HCT116 (cell line): ENCODE data around the gene CSNK1G2.

Experiments used
- EZH2 ChIP-seq: fragments of 200-600 bp; sonication (generic); IDR thresholded peaks from 2 replicates; pipeline ENCODE4 v1.6.1; 2017; ENCODE audit warnings: antibody characterized with exemption, mixed run types
- POLR2A ChIP-seq: IDR thresholded peaks from 2 replicates; pipeline ENCODE4 v1.7.0; 2011; ENCODE audit warnings: borderline replicate concordance; ENCODE audit not compliant: insufficient read depth, insufficient read length; ENCODE audit errors: extremely low read depth
- TF ChIP-seq, protein P1 (sequence below), 3 experiments: fragments of 200-600 bp in 1 of 3; sonication (generic) in 1 of 3; IDR thresholded peaks in 2 of 3; conservative IDR thresholded peaks in 1 of 3; 2 replicates each; pipeline ENCODE4 v1.5.1; 2012 to 2017; ENCODE audit warnings: low read depth in 2 of 3, low read length in 2 of 3, antibody characterized with exemption in 1 of 3, borderline replicate concordance in 1 of 3, control low read depth in 1 of 3, mild to moderate bottlenecking in 1 of 3, mixed read lengths in 1 of 3, mixed run types in 1 of 3, moderate library complexity in 1 of 3; ENCODE audit not compliant: insufficient read depth in 1 of 3
- TF ChIP-seq, protein P2 (sequence below): IDR thresholded peaks from 2 replicates; pipeline ENCODE4 v1.6.1; 2012
- TF ChIP-seq, protein P3 (sequence below): IDR thresholded peaks from 2 replicates; pipeline ENCODE4 v1.6.1; 2012

DNA sequence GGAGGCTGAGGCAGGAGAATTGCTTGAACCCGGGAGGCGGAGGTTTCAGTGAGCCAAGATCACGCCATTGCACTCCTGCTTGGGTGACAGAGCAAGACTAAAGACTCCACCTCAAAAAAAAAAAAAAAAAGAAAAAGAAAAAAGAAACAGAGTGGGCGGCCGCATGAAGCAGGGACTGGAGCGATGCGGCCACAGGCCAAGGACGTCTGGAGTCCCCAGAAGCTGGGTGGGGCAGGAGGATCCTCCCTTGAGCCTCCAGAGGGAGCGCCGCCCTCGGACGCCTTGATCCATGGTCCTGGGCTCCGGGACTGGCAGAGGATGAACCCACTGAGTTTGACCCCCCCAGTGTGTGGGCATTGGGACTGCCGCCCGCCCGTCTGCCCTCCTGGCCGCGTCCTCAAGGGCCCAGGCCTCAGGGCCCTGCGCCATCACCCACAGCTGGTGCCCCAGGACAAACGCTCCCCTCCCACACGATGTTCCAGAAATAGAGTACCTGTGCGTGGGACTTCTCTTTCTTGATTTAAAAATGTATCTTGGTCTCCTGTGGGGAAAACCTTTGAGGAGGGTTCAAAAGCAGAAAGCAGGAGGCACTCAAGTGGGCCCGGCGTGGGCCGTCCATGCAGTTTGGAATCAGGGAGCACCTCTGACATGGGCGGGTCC lies 59.0 kb downstream of the CSNK1G2 start:
- TF ChIP-seq, protein P1, sequence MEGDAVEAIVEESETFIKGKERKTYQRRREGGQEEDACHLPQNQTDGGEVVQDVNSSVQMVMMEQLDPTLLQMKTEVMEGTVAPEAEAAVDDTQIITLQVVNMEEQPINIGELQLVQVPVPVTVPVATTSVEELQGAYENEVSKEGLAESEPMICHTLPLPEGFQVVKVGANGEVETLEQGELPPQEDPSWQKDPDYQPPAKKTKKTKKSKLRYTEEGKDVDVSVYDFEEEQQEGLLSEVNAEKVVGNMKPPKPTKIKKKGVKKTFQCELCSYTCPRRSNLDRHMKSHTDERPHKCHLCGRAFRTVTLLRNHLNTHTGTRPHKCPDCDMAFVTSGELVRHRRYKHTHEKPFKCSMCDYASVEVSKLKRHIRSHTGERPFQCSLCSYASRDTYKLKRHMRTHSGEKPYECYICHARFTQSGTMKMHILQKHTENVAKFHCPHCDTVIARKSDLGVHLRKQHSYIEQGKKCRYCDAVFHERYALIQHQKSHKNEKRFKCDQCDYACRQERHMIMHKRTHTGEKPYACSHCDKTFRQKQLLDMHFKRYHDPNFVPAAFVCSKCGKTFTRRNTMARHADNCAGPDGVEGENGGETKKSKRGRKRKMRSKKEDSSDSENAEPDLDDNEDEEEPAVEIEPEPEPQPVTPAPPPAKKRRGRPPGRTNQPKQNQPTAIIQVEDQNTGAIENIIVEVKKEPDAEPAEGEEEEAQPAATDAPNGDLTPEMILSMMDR (IDR thresholded peaks at IDR 0.05 in 2 of 3, conservative IDR thresholded peaks at IDR 0.05 in 1 of 3; ENCODE audit: borderline replicate concordance in 1 of 3, insufficient read depth in 1 of 3, low read depth in 2 of 3, low read length in 2 of 3): no peak
- no peak for TF ChIP-seq EZH2
- TF ChIP-seq, protein P2, sequence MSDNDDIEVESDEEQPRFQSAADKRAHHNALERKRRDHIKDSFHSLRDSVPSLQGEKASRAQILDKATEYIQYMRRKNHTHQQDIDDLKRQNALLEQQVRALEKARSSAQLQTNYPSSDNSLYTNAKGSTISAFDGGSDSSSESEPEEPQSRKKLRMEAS: no peak
- TF ChIP-seq, protein P3, sequence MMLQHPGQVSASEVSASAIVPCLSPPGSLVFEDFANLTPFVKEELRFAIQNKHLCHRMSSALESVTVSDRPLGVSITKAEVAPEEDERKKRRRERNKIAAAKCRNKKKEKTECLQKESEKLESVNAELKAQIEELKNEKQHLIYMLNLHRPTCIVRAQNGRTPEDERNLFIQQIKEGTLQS: no peak
- TF ChIP-seq POLR2A: no peak
